Natural killer cell (primary cell): ENCODE results near the gene CCDC9B. TPM values are rescaled to one million over a fixed set of nuclear protein-coding genes. Genes with fewer than 3 reads are reported as not detected.

ENCODE experiments used
- ATAC-seq, 3 donors: fragments of 150-1000 bp in 2 of 3; fragments of 200-7000 bp in 1 of 3; cut with Tn5 transposase; 1 replicate in 1 of 3; 2 replicates in 2 of 3; pipeline ENCODE4 v1.10.0; 2021; ENCODE audit warnings: mild to moderate bottlenecking in 2 of 3, moderate library complexity in 2 of 3
- DNase-seq, 2 donors: peaks; one replicate each; pipeline versions ENCODE4 v3.0.0 to v3.0.0-alpha.2; 2013 to 2021; ENCODE audit warnings: mixed read lengths in 1 of 2
- H3K27ac ChIP-seq: one replicate; pipeline ENCODE4 v1.5.1; 2013; ENCODE audit warnings: mild to moderate bottlenecking, low read length
- H3K27me3 ChIP-seq: one replicate; pipeline ENCODE4 v1.6.1; 2013; ENCODE audit warnings: low read length; ENCODE audit not compliant: control insufficient read depth, insufficient read depth
- H3K36me3 ChIP-seq: one replicate; pipeline ENCODE4 v1.6.1; 2013; ENCODE audit warnings: low read length; ENCODE audit not compliant: control insufficient read depth, insufficient read depth
- H3K4me1 ChIP-seq: one replicate; pipeline ENCODE4 v1.6.1; 2013; ENCODE audit warnings: low read length; ENCODE audit not compliant: control insufficient read depth, insufficient read depth
- H3K4me3 ChIP-seq: one replicate; pipeline ENCODE4 v1.5.1; 2013; ENCODE audit warnings: low read length
- H3K9me3 ChIP-seq: one replicate; pipeline ENCODE4 v1.6.1; 2013; ENCODE audit warnings: low read length; ENCODE audit not compliant: control insufficient read depth, insufficient read depth
- H3K27ac Mint-ChIP-seq, 2 donors: one replicate each; pipeline ENCODE4 v1.8.0; 2022; ENCODE audit warnings: mild to moderate bottlenecking in 2 of 2, mixed read lengths in 2 of 2, moderate library complexity in 1 of 2
- H3K27me3 Mint-ChIP-seq, 2 donors: one replicate each; pipeline ENCODE4 v1.8.0; 2022; ENCODE audit warnings: low read depth in 2 of 2, mixed read lengths in 2 of 2
- H3K36me3 Mint-ChIP-seq: one replicate; pipeline ENCODE4 v1.8.0; 2022; ENCODE audit warnings: mixed read lengths
- H3K4me1 Mint-ChIP-seq, 2 donors: one replicate each; pipeline ENCODE4 v1.8.0; 2022; ENCODE audit warnings: mixed read lengths in 2 of 2
- H3K4me3 Mint-ChIP-seq: one replicate; pipeline ENCODE4 v1.8.0; 2022; ENCODE audit warnings: mild to moderate bottlenecking, moderate library complexity, mixed read lengths
- H3K9me3 Mint-ChIP-seq, 2 donors: one replicate each; pipeline ENCODE4 v1.8.0; 2022; ENCODE audit warnings: mixed read lengths in 2 of 2
- CTCF ChIP-seq: fragments of 200-600 bp; IDR thresholded peaks from one replicate; pipeline ENCODE4 v1.8.0; 2022; ENCODE audit warnings: antibody characterized with exemption
- WGBS: methylation state at CpG from one replicate; pipeline ENCODE4 v1.1.7; 2013; ENCODE audit warnings: missing lambda C conversion rate; ENCODE audit not compliant: insufficient coverage; 5-methylcytosine and 5-hydroxymethylcytosine counted together
- intact Hi-C: fragments of 100-400 bp; cut with micrococcal nuclease; formaldehyde crosslinking; loops from one replicate; pipeline ENCODE4 v1.14.2; 2022
- total RNA-seq, 4 donors: library from RNA; stranded (reverse); fragments of 120-200 nt in 1 of 4; gene quantifications; one replicate each; pipeline versions ENCODE4 v1.2.3 to v1.2.4, GENCODE V29; 2013 to 2022

Gene CCDC9B
- total RNA-seq, 3 donors from 2014 or later (not counting 1 experiment from before 2014, with no cell fraction given): 4.4 to 5.3 (median 4.7) TPM

- WGBS: 81% methylated on average over 11 of the region's 12 CpGs
- Histone ChIP-seq H3K27me3 (no peaks in the 10 kb centered on the region), H3K4me3 (no peak overlapping the region), H3K27ac (no peak overlapping the region), H3K9me3 (no peaks in the 10 kb centered on the region), H3K36me3 (peaks cover 90% of the 10 kb centered on the region), H3K4me1 (no peaks in the 10 kb centered on the region)
- intact Hi-C loops: no loop called here
- ATAC-seq: no peak
- Mint-ChIP-seq H3K9me3 (no peaks in the 10 kb centered on the region), H3K27me3 (no peaks in the 10 kb centered on the region), H3K36me3 (peaks cover 8% of the 10 kb centered on the region), H3K4me1 (peaks cover 7 to 19% of the 10 kb centered on the region in 2 donors), H3K4me3 (no peak overlapping the region), H3K27ac (no peak overlapping the region)
- TF ChIP-seq CTCF: no peak
- DNase-seq: no peak
Observed at GRCh38 chr15:40295877-40296560, 44.7 kb downstream of the CCDC9B start.

DNA sequence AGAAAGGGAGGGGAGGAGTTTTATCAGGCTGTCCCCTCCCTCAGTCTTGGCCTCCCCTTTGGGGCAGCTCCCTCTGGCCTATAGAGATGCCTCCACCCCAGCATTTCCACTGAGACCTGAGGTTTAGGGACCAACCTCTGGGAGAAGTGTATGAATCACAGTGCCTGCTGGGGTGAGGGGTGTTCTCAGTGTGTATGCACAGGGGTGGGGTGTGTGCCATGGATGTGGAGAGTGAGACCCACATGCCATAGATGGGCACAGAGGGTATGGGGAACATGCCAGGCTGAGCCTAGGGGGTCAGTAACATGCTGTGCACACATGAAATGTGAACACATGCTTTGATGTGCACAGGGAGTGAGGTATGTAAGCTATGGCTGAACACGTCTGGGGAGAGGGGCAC, 45.4 kb downstream of the CCDC9B start:
- no peaks in the 10 kb centered on the region for H3K27me3 ChIP-seq
- no peaks in the 10 kb centered on the region for H3K9me3 Mint-ChIP-seq
- no peak overlapping the region for H3K4me3 ChIP-seq
- WGBS: 91% methylated on average over 1 of the region's 1 CpG
- no peaks in the 10 kb centered on the region for H3K4me1 ChIP-seq
- no peak overlapping the region for H3K4me3 Mint-ChIP-seq
- H3K9me3 ChIP-seq: no peaks in the 10 kb centered on the region
- TF ChIP-seq CTCF: no peak
- H3K36me3 Mint-ChIP-seq: peaks cover 8% of the 10 kb centered on the region
- DNase-seq: no peak
- H3K36me3 ChIP-seq: peaks cover 85% of the 10 kb centered on the region
- H3K4me1 Mint-ChIP-seq: peaks cover 7 to 15% of the 10 kb centered on the region in 2 donors
- no peaks in the 10 kb centered on the region for H3K27me3 Mint-ChIP-seq
- H3K27ac Mint-ChIP-seq: no peak overlapping the region
- intact Hi-C loops: no loop called here
- no peak overlapping the region for H3K27ac ChIP-seq
- ATAC-seq: no peak

DNA sequence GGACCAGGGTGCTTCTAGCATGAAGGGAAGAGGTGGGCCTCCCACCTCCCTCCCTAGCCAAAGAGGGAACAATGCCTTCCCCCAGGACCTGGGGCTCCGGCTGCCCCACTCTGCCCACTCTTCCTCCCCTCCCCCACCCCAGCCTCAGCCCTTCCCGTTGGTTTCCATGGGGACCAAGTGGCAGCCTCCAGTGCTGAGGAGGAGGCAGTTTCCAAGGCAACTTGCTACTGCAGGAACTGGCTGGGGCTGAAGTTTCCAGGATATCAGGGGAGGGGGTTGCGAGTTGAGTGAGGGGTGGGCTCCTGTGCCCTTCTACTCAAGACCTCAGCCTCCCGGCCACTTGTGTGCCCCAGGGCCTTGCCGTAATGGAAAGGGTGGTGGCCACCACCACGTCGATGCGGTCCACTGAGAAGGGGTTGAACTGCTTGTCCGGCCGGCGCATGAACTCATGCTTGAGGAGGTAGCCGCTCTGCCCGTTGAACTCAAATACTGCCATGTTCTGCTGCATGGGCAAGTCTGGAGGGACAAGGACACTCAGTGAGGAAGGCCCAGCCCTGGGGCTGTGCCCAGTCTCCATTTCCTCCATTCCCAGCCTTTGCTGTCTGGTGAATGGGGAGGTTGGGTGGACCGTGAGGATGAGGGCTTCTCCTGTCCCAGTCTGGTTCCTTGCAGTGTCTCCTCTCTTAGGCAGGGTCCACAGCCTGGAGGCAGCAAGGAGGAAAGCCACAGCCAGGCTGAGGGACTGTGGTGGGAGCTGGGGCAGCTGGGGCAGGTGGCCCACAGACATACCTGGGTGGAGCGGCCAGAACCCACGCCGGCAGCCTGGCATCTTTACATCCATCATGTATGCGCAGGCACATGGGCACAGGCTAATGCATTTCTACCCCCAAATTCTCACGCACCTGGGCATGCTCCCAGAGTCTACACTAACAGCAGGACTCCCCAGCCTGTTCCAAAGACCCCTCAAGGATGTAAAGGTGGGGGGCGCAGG, 46.5 kb downstream of the CCDC9B start:
- ATAC-seq: no peak
- intact Hi-C loops: no loop called here
- 88% methylated on average over 20 of the region's 20 CpGs for WGBS
- Mint-ChIP-seq H3K4me3 (no peak overlapping the region), H3K27ac (no peak overlapping the region), H3K27me3 (no peaks in the 10 kb centered on the region), H3K9me3 (no peaks in the 10 kb centered on the region), H3K36me3 (peaks cover 2% of the 10 kb centered on the region), H3K4me1 (peaks cover 2 to 15% of the 10 kb centered on the region in 2 donors)
- no peak for TF ChIP-seq CTCF
- no peak for DNase-seq
- Histone ChIP-seq H3K36me3 (peaks cover 88% of the 10 kb centered on the region), H3K4me1 (no peaks in the 10 kb centered on the region), H3K27ac (no peak overlapping the region), H3K9me3 (no peaks in the 10 kb centered on the region), H3K27me3 (no peaks in the 10 kb centered on the region), H3K4me3 (no peak overlapping the region)
